ENCODE data around the gene ATP5PO. TPM values are rescaled to one million over a fixed set of nuclear protein-coding genes. Genes with fewer than 3 reads are reported as not detected.
A peak's percentile ranks its signal among the peaks of the same experiment; 100 is the strongest.

ATP5PO gene
- total and polyA plus RNA-seq, 2 of the 13 experiments (the other 11 are each of a cell fraction or from before 2014, with no cell fraction given) = 256 to 297 TPM

DNA sequence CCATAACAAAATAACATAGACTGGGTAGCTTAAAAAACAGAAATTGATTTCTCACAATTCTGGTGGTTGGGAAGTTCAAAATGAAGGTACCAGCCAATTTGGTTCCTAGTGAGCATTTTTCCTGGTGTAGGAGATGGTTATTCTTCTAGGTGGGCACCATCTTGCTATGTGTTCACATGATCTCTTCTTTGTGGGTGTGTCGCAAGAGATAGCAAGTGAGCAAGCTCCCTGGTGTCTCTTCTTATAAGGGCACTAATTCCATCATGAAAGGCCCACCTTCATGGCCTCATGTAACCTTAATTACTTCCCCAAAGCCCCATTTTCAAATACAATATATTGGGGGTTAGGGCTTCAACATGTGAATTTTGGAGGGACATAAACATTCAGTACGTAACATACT lies 38.8 kb upstream of the ATP5PO start:
- Histone ChIP-seq H3K9me3 (ENCODE audit: low read length) (no peaks in the 10 kb centered on the region), H3K4me1 (ENCODE audit: insufficient read depth, low read length) (peaks cover 6% of the 10 kb centered on the region; the same call in 1 of the 2 replicates), H2AFZ (ENCODE audit: low read length) (no peak overlapping the region), H3K4me3 (replicated peaks in 1 of 3; ENCODE audit: insufficient read depth in 1 of 3, low read depth in 2 of 3, low read length in 3 of 3) (no peak overlapping the region), H3K9ac (ENCODE audit: insufficient read depth, low read depth, low read length) (no peak overlapping the region), H4K20me1 (ENCODE audit: insufficient read depth, low read length) (no peaks in the 10 kb centered on the region), H3K4me2 (ENCODE audit: low read depth, low read length) (no peak overlapping the region), H3K36me3 (replicated peaks in 1 of 2; ENCODE audit: control insufficient read depth in 1 of 2, insufficient read depth in 2 of 2, low read length in 2 of 2) (no peaks in the 10 kb centered on the region), H3K27me3 (ENCODE audit: control insufficient read depth in 1 of 2, insufficient read depth in 2 of 2, low read length in 2 of 2) (no peaks in the 10 kb centered on the region), H3K27ac (ENCODE audit: extremely low read length, insufficient read depth, low read length) (no peak overlapping the region), H3K79me2 (ENCODE audit: insufficient read depth, low read length) (no peaks in the 10 kb centered on the region)
- DNase-seq (ENCODE audit: low spot score) (no peak), FAIRE-seq (no peak), ATAC-seq (no peak)
- in situ Hi-C loops (cut with HindIII; ENCODE audit: extremely low pct_ligation_motif_present, low pct_unique_long_range_greater_than_20kb) (no loop called here), intact Hi-C loops (cut with micrococcal nuclease; ENCODE audit: unreplicated experiment) (no loop called here)
- 84% methylated on average over 2 of the region's 2 CpGs for WGBS (ENCODE audit: low lambda C conversion rate)
- no TSS peak for BruUV-seq (replicated peaks)
- POLR2A ChIA-PET = no interaction called here
- CTCF ChIA-PET (ENCODE audit: low intra/inter-chr PET ratio, low total read pairs) = no interaction called here
- TF ChIP-seq CEBPB (IDR thresholded peaks at IDR 0.05; ENCODE audit: borderline replicate concordance, low read depth, low read length) (peak; percentile 64), THRA (CRISPR knock-in tag; IDR thresholded peaks at IDR 0.05; ENCODE audit: borderline replicate concordance) (no peak), ZSCAN5A (CRISPR knock-in tag; IDR thresholded peaks at IDR 0.05; ENCODE audit: borderline replicate concordance) (no peak)
